A204.1 (cell line): ENCODE results near the gene SORCS2.
"Not testable (repeated sequence)": the region's sequence is repeated elsewhere in the genome, so short reads cannot be mapped to it uniquely, and the experiment has no call there.

ENCODE experiments used
- FAIRE-seq: peaks from 2 replicates; lab custom pipeline; 2012; peaks lifted over from hg19 to GRCh38; lab: Jason Lieb, UNC

SORCS2 gene

DNA sequence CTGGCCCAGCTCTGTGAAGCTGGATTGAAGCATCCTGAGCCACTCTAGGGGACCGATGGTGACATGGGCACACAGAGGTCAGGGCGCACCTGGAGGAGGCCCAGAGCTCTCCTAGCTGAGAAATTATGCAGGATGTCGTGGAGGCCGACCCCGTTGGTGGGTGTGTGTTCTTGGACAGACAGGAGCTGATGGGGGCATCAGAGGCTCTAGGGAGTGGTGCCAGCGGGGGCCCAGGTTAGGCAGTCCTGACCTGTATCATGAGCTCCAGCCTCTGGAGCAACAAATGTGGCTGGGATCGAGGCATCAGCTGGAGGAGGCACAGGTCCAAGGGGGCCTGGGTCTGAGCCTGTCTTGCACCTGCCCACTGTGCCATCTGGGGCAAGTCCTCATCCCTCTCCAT lies 367.0 kb downstream of the SORCS2 start:
- FAIRE-seq = no peak

DNA sequence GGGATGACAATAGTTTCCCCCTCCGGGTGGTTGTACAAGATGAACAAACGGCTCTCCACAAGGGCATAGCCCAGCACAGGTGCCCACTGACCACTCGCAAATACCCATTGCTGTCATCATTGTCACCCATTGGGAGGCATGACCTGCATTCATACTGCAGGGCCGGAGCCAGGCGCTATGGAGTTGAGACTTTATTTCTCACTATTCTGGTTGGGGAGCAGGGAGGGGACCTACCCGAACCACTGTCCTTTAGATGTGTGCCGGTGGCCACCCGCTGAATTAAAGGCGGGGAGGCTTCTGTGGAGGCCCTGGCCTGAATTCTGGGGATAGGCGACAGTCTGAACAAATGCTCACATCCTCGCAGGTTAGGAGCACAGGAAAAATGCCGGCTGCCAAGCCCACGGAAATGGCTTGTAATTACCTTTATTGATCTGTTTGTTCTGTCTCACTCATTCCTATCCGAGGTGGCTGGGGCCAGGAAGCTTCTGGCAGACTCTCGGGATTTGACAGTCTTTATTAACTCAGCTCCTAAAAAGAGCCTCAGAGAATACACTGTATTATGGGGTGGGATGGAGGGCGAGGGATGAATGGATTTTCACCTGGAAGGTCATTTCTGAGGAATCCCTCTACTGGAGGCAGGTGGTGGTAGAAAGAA lies 367.5 kb downstream of the SORCS2 start:
- FAIRE-seq = no peak

DNA sequence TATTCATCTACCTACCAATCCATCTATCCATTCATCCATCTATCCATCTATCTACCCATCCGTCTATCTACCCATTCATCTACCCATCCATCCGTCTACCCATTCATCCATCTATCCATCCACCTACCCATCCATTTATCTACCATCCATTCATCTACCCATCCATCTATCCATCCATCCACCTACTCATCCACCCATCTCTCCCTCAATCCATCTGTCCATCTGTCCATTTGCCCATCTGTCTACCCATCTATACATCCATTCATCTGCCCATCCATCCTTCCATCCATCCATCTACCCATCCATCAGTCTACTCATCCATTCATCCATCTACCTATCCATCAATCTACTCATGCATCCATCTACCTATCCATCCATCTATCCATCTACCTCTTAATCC lies 369.2 kb downstream of the SORCS2 start:
- no peak for FAIRE-seq

DNA sequence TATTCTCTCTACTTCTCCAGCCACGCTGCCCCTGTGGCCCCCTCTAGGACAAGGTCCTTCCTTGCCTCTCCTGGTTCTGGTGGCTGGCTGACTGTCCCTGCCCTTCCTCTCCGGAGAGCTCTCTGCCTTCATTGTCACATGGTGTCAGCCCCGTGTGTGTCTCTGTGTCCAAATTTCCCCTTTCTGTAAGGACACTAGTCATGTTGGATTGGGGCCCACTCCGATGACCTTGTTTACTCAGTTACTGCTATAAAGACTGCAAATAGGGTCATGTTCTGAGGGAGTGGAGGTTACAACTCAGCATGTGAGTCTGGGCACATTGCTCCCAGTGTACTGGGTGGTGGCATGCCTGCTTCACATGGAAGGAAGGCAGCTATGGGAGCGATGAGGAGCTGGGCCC lies 371.9 kb downstream of the SORCS2 start:
- FAIRE-seq = no peak

DNA sequence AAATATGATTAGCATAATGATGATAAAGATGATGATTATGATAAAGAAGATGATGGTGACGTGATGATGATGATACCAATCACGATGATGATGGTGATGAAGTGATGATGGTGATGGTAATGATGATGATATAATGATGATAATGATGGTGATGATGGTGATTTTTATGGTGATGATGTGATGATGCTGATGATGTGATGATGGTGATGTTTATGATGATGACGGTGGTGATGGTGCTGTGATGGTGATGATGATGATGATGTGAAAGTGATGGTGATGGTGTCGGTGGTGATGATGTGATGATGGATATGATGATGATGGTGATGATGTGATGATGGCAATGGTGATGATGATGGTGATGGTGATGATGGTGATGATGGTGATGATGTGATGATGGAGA lies 373.1 kb downstream of the SORCS2 start:
- no peak for FAIRE-seq

DNA sequence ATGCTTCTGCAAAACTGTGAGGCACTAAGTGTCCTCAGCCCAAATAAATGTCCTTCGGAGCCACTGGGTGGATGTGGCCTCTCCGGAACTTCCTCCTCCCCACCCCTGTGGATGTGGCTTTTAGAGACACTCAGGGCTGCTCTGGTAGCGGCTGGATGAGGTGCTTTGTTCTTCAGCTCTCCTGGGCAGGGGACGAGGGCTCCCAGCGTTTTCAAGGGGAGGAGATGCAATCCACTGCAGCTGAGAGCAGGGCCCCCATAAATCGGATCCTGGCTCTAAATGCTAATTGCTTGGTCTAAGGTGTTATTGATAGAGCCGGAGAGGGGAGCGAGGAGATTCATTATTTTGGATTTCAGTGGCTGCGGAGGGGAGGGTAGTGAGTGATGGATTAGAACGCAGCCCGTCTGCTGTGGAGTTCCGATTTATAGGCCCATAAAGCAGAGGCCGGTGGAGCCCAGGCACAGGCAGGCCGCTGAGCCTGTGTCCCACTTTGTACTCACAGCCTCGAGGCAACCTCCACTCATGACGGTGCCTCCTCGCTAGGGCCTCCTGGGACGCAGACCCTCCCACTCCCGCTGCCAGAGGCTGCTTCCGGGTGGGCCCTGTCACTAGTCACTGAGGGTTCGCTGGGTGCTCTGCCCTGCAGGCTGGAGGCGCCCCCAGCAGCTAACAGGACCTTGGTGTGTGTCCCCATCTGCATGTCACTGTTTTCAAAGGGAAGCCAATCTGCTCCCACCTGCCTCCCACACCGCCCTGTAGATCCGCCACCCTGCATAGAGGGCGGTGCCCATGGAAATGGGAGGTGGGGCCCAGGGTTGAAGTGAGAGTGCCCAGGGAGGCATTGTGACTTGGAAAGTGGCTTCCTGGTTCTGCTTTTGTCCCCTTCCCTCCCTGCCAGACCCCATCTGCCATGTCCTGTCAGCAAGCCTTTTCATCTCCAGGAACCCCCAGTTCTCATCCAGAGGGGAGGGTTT lies 377.8 kb downstream of the SORCS2 start:
- FAIRE-seq = no peak

GRCh38 chr4:7571001-7571400 lies 378.7 kb downstream of the SORCS2 start:
- no peak for FAIRE-seq

DNA sequence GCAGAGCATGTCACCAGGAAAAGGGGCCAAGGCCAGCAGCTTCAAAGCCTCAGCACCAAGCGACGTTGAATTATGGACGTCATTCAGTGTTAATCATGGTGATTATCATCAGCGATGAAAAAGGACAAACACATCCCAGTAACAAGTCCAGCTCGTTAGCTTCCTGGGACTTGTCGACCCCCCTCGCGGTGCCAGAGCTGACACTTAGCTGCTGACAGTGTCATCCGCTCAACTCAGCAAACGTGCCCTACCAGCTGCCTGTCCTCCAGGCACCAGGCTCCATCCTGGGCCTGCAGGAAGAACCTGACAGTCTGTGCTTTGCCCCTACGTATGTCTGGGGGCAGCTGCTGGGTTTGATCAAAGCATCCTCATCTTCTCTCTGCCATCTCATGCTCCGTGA lies 379.4 kb downstream of the SORCS2 start:
- FAIRE-seq = no peak

DNA sequence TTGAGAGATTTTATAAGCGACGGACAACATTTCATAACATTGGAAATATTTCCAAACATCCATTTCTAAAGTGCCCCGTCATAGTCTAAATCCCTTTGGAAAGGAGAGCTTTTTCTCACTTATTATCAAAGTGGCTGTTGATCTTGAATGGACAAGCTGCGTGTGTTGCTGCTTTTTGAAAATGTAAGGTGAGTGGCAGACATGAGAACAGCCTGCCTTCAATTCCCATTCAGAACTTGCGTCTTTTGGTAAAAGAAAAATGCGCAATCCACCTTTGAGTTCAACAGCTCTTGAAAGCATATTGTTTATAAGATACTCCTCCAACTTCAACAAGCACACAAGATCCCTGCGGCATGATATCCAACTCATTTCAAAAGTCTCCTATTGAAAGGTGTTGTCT lies 380.6 kb downstream of the SORCS2 start:
- no peak for FAIRE-seq

GRCh38 chr4:7573576-7574091 lies 381.3 kb downstream of the SORCS2 start:
- no peak for FAIRE-seq

GRCh38 chr4:7574287-7575014 lies 382.1 kb downstream of the SORCS2 start:
- no peak for FAIRE-seq

DNA sequence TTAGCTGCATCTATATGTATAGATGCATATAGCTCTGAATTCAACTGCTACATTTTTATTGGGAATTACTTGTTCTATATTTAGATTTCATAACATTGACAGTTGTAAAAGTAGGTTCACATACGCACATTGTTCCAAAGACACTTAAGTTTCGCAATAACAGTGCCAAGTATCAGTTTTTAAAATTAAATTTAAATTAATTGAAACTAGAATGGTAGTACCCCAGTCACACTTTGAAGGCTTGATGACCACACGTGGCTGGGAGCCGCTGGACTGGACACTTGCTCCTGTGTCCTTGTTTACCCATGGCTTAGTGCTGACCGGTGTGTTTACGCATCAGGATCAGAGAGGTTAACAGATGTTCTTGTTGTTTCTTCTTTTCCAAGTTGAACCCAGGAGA lies 383.1 kb downstream of the SORCS2 start:
- FAIRE-seq = no peak

DNA sequence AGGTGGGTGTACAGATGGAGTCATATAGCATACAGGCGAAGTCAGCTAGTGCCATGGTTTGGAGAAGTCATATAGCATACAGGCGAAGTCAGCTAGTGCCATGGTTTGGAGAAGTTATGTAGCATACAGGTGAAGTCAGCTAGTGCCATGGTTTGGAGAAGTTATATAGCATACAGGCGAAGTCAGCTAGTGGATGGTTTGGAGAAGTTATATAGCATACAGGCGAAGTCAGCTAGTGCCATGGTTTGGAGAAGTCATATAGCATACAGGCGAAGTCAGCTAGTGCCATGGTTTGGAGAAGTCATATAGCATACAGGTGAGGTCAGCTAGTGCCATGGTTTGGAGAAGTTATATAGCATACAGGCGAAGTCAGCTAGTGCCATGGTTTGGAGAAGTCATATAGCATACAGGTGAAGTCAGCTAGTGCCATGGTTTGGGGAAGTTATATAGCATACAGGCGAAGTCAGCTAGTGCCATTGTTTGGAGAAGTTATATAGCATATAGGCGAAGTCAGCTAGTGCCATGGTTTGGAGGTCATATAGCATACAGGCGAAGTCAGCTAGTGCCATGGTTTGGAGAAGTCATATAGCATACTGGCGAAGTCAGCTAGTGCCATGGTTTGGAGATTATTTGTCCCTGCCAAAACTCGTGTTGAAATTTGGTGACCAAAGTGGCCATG lies 385.2 kb downstream of the SORCS2 start:
- FAIRE-seq = not testable (repeated sequence)

- FAIRE-seq = no peak
Measured at GRCh38 chr4:7581477-7581876, 389.1 kb downstream of the SORCS2 start.

- FAIRE-seq = no peak
Measured at GRCh38 chr4:7582313-7583097, 390.2 kb downstream of the SORCS2 start.

GRCh38 chr4:7584098-7584497 lies 391.8 kb downstream of the SORCS2 start:
- no peak for FAIRE-seq

GRCh38 chr4:7584606-7585159 lies 392.3 kb downstream of the SORCS2 start:
- FAIRE-seq = no peak

- FAIRE-seq = no peak
Measured at GRCh38 chr4:7585768-7586167, 393.4 kb downstream of the SORCS2 start.

- no peak for FAIRE-seq
Measured at GRCh38 chr4:7587433-7588405, 395.4 kb downstream of the SORCS2 start.

GRCh38 chr4:7590189-7590588 lies 397.9 kb downstream of the SORCS2 start:
- no peak for FAIRE-seq
